ENCODE results near the gene TMEM37. TPM values are rescaled to one million over a fixed set of nuclear protein-coding genes. Genes with fewer than 3 reads are reported as not detected.

Gene TMEM37
- total and polyA plus RNA-seq, 4 donors, result 17.6 to 125 (median 37.4) TPM

DNA sequence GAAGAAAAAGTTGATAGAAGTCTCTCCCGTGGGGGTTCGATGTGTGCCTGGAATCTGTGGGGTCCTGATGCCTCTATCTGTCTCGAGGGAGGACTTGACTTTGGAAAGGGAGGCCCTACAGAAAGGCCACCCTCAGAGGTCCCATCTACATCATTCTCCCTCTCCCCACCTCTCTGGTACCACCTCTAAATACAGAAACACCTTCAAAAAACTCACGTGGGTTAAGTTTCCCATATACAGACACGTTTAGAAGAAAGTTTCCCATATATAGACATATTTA is 5.3 kb upstream of the TMEM37 start:
- Histone ChIP-seq H3K9me3 (ENCODE audit: control insufficient read depth in 4 of 4, low read length in 3 of 4) (no peaks in the 10 kb centered on the region), H3K36me3 (ENCODE audit: control insufficient read depth in 4 of 4, insufficient read depth in 3 of 4, low read depth in 1 of 4, low read length in 3 of 4) (no peaks in the 10 kb centered on the region), H3K4me3 (ENCODE audit: low read depth in 1 of 3, low read length in 3 of 3) (no peak overlapping the region), H3K4me1 (ENCODE audit: control insufficient read depth in 4 of 4, insufficient read depth in 4 of 4, low read length in 3 of 4) (peaks cover 21 to 43% (median 34%) of the 10 kb centered on the region in 4 donors), H3K27ac (ENCODE audit: low read depth in 1 of 2, low read length in 2 of 2) (peak overlapping the region; percentile 65 to 68), H3K9ac (ENCODE audit: low read depth in 1 of 2, low read length in 2 of 2) (peak overlapping the region in 1 of 2 donors; percentile 9), H3K27me3 (ENCODE audit: control insufficient read depth in 4 of 4, insufficient read depth in 4 of 4, low read length in 3 of 4) (no peaks in the 10 kb centered on the region)
- no peak for DNase-seq (ENCODE audit: low spot score)
- WGBS, result 38% methylated on average over 5 of the region's 5 CpGs
- TF ChIP-seq HNF4A (conservative IDR thresholded peaks at IDR 0.05) (no peak), CTCF (IDR thresholded peaks at IDR 0.05; ENCODE audit: low read depth, low read length, missing input control) (no peak), FOXA1 (IDR thresholded peaks at IDR 0.05) (no peak), RXRA (IDR thresholded peaks at IDR 0.05) (no peak), TAF1 (conservative IDR thresholded peaks at IDR 0.05) (no peak), SP1 (IDR thresholded peaks at IDR 0.05) (no peak)

- WGBS, result 38% methylated on average over 12 of the region's 12 CpGs
- Histone ChIP-seq H3K9me3 (ENCODE audit: control insufficient read depth in 4 of 4, low read length in 3 of 4) (no peaks in the 10 kb centered on the region), H3K9ac (ENCODE audit: low read depth in 1 of 2, low read length in 2 of 2) (no peak overlapping the region), H3K4me1 (ENCODE audit: control insufficient read depth in 4 of 4, insufficient read depth in 4 of 4, low read length in 3 of 4) (peaks cover 21 to 43% (median 34%) of the 10 kb centered on the region in 4 donors), H3K36me3 (ENCODE audit: control insufficient read depth in 4 of 4, insufficient read depth in 3 of 4, low read depth in 1 of 4, low read length in 3 of 4) (no peaks in the 10 kb centered on the region), H3K27ac (ENCODE audit: low read depth in 1 of 2, low read length in 2 of 2) (peak overlapping the region; percentile 36 to 68), H3K4me3 (ENCODE audit: low read depth in 1 of 3, low read length in 3 of 3) (no peak overlapping the region), H3K27me3 (ENCODE audit: control insufficient read depth in 4 of 4, insufficient read depth in 4 of 4, low read length in 3 of 4) (no peaks in the 10 kb centered on the region)
- DNase-seq (ENCODE audit: low spot score), result peak; percentile 49
- TF ChIP-seq REST (IDR thresholded peaks at IDR 0.05), result peak; percentile 24
- peak; percentile 92 for TF ChIP-seq RXRA (IDR thresholded peaks at IDR 0.05)
- TF ChIP-seq NR2F2 (IDR thresholded peaks at IDR 0.05), result peak; percentile 82
- no peak for TF ChIP-seq EGR1 (IDR thresholded peaks at IDR 0.05; ENCODE audit: low read depth in 2 of 2)
- TF ChIP-seq RAD21 (IDR thresholded peaks at IDR 0.05), result peak in 1 of 2 donors; percentile 38
- TF ChIP-seq JUND (IDR thresholded peaks at IDR 0.05), result no peak
- TF ChIP-seq HNF4G (IDR thresholded peaks at IDR 0.05), result peak; percentile 35
- peak; percentile 63 for TF ChIP-seq SP1 (IDR thresholded peaks at IDR 0.05)
- no peak for TF ChIP-seq ATF3 (IDR thresholded peaks at IDR 0.05)
- TF ChIP-seq, protein P1, sequence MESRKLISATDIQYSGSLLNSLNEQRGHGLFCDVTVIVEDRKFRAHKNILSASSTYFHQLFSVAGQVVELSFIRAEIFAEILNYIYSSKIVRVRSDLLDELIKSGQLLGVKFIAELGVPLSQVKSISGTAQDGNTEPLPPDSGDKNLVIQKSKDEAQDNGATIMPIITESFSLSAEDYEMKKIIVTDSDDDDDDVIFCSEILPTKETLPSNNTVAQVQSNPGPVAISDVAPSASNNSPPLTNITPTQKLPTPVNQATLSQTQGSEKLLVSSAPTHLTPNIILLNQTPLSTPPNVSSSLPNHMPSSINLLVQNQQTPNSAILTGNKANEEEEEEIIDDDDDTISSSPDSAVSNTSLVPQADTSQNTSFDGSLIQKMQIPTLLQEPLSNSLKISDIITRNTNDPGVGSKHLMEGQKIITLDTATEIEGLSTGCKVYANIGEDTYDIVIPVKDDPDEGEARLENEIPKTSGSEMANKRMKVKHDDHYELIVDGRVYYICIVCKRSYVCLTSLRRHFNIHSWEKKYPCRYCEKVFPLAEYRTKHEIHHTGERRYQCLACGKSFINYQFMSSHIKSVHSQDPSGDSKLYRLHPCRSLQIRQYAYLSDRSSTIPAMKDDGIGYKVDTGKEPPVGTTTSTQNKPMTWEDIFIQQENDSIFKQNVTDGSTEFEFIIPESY (IDR thresholded peaks at IDR 0.05), result no peak
- TF ChIP-seq, protein P2, sequence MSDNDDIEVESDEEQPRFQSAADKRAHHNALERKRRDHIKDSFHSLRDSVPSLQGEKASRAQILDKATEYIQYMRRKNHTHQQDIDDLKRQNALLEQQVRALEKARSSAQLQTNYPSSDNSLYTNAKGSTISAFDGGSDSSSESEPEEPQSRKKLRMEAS (IDR thresholded peaks at IDR 0.05), result no peak
- no peak for TF ChIP-seq TAF1 (conservative IDR thresholded peaks at IDR 0.05)
- peak; percentile 62 for TF ChIP-seq FOXA2 (IDR thresholded peaks at IDR 0.05)
- TF ChIP-seq FOXA1 (IDR thresholded peaks at IDR 0.05), result peak; percentile 32
- TF ChIP-seq GABPA (IDR thresholded peaks at IDR 0.05 in 1 of 2, conservative IDR thresholded peaks at IDR 0.05 in 1 of 2), result peak in 1 of 2 donors; percentile 11
- TF ChIP-seq YY1 (IDR thresholded peaks at IDR 0.05), result peak; percentile 34
- TF ChIP-seq CTCF (IDR thresholded peaks at IDR 0.05; ENCODE audit: low read depth, low read length, missing input control), result no peak
- peak; percentile 62 to 66 for TF ChIP-seq HNF4A (conservative IDR thresholded peaks at IDR 0.05)
These were observed 4.8 kb upstream of the TMEM37 start for GRCh38 chr2:119426801-119427395.

Measured in liver (tissue), 9 donors.